ENCODE data around the gene TIGD3. TPM values are rescaled to one million over a fixed set of nuclear protein-coding genes. Genes with fewer than 3 reads are reported as not detected.

Gene TIGD3
- total and polyA plus RNA-seq, 9 of the 15 experiments (the other 6 are each of a cell fraction or from before 2014, with no cell fraction given), result 0.06 to 1.3 (median 0.56) TPM

- H3K27ac ChIP-seq (ENCODE audit: extremely low read depth, low read depth, low read length), result no peak overlapping the region
- H3K9ac ChIP-seq (ENCODE audit: insufficient read depth in 1 of 2, low read depth in 2 of 2, low read length in 2 of 2), result peak overlapping the region in 1 of 2 experiments; percentile 83; a peak in 2 of 4 replicates
- H2AFZ ChIP-seq (ENCODE audit: low read depth, low read length), result no peak overlapping the region
- no peak overlapping the region for H3K4me3 ChIP-seq
- intact Hi-C loops (cut with micrococcal nuclease) (no loop called here), in situ Hi-C loops (cut with MboI) (no loop called here)
- no TSS peak for BruUV-seq (replicated peaks)
- FAIRE-seq (no peak), ATAC-seq (no peak), DNase-seq (ENCODE audit: extremely low read depth in 1 of 4, low spot score in 3 of 4) (no peak)
- no peaks in the 10 kb centered on the region for H3K27me3 ChIP-seq (ENCODE audit: control insufficient read depth in 2 of 2, insufficient read depth in 2 of 2, low read length in 2 of 2)
- H3K4me2 ChIP-seq (ENCODE audit: insufficient read depth, low read length), result no peak overlapping the region
- H4K20me1 ChIP-seq (replicated peaks; ENCODE audit: control insufficient read depth, insufficient read depth, low read length), result no peaks in the 10 kb centered on the region; the same call in 1 of the 2 replicates
- H3K9me1 ChIP-seq (ENCODE audit: control insufficient read depth, insufficient read depth, low read length), result no peaks in the 10 kb centered on the region
- no peaks in the 10 kb centered on the region for H3K79me2 ChIP-seq (ENCODE audit: control insufficient read depth, insufficient read depth, low read length)
- H3K9me3 ChIP-seq (replicated peaks; ENCODE audit: control insufficient read depth, insufficient read depth, low read depth, low read length), result no peaks in the 10 kb centered on the region
- peaks cover 78% of the 10 kb centered on the region; the same call in 2 of the 3 replicates for H3K36me3 ChIP-seq (ENCODE audit: control insufficient read depth, insufficient read depth, low read length)
- H3K4me1 ChIP-seq (replicated peaks in 1 of 2; ENCODE audit: control insufficient read depth in 2 of 2, insufficient read depth in 2 of 2, low read length in 2 of 2), result peaks cover 0 to 59% of the 10 kb centered on the region in 2 experiments; a peak in 2 of 5 replicates
- CTCF ChIA-PET (ENCODE audit: low intra/inter-chr PET ratio), result no interaction called here
- POLR2A ChIA-PET, result interaction anchor here (0.6 to 12.2 kb wide), 8 partner anchors 9 to 106 kb away, joined by 3 to 185 read pairs (median 7); partner anchors contain the start of genes FRMD8, MALAT1 and NEAT1
- WGBS (ENCODE audit: insufficient coverage, low coverage, missing lambda C conversion rate), result 85% methylated on average over 28 of the region's 38 CpGs
- TF ChIP-seq TCFL5 (CRISPR knock-in tag; conservative IDR thresholded peaks at IDR 0.05) (no peak), HNRNPLL (IDR thresholded peaks at IDR 0.05; ENCODE audit: low read depth, low read length, poor library complexity, severe bottlenecking) (no peak), EWSR1 (IDR thresholded peaks at IDR 0.05; ENCODE audit: borderline replicate concordance, low read depth, partially characterized antibody) (no peak), USF1 (CRISPR knock-in tag; IDR thresholded peaks at IDR 0.05) (no peak), SOX6 (IDR thresholded peaks at IDR 0.05) (no peak), MTA3 (IDR thresholded peaks at IDR 0.05; ENCODE audit: borderline replicate concordance) (no peak), HMBOX1 (IDR thresholded peaks at IDR 0.05) (no peak), BDP1 (IDR thresholded peaks at IDR 0.05; ENCODE audit: insufficient read depth, insufficient read length) (no peak), MCM7 (IDR thresholded peaks at IDR 0.05) (no peak), ZNF324 (CRISPR knock-in tag; IDR thresholded peaks at IDR 0.05) (no peak), CHD2 (IDR thresholded peaks at IDR 0.05; ENCODE audit: low read depth, low read length) (no peak), DMBX1 (CRISPR knock-in tag; IDR thresholded peaks at IDR 0.05; ENCODE audit: borderline replicate concordance) (no peak), HINFP (tag; conservative IDR thresholded peaks at IDR 0.05; ENCODE audit: low read depth) (no peak), TBL1XR1 (IDR thresholded peaks at IDR 0.05; ENCODE audit: low read length in 2 of 2) (no peak)
Observed at GRCh38 chr11:65396769-65397745, 42.5 kb downstream of the TIGD3 start.
